Loucy (cell line): ENCODE measurements around the gene MST1R.

Experiments used
- H2AFZ ChIP-seq: fragments of 200-600 bp; sonication (generic); 2 replicates; pipeline ENCODE4 v1.6.0; 2016; ENCODE audit warnings: antibody characterized with exemption, mild to moderate bottlenecking, low read length, moderate library complexity
- H3F3A ChIP-seq: fragments of 200-600 bp; 2 replicates; pipeline ENCODE4 v1.6.0; 2016; ENCODE audit warnings: antibody characterized with exemption, low read depth, mild to moderate bottlenecking
- H3K27me3 ChIP-seq: fragments of 200-600 bp; sonication (generic); 2 replicates; pipeline ENCODE4 v1.6.1; 2014; ENCODE audit warnings: low read length, mild to moderate bottlenecking; ENCODE audit not compliant: insufficient read depth, poor library complexity, severe bottlenecking
- H3K36me3 ChIP-seq: fragments of 200-600 bp; sonication (generic); 2 replicates; pipeline ENCODE4 v1.6.1; 2016; ENCODE audit warnings: low read length; ENCODE audit not compliant: insufficient read depth
- H3K4me1 ChIP-seq: fragments of 200-600 bp; sonication (generic); 2 replicates; pipeline ENCODE4 v1.5.1; 2014; ENCODE audit warnings: low read length, mild to moderate bottlenecking; ENCODE audit not compliant: insufficient read depth, poor library complexity, severe bottlenecking
- H3K4me2 ChIP-seq: fragments of 200-600 bp; sonication (generic); 2 replicates; pipeline ENCODE4 v1.6.0; 2014; ENCODE audit warnings: antibody characterized with exemption, low read length, low read depth, mild to moderate bottlenecking; ENCODE audit not compliant: poor library complexity, severe bottlenecking
- H3K4me3 ChIP-seq: fragments of 200-600 bp; sonication (generic); 2 replicates; pipeline ENCODE4 v1.5.1; 2014; ENCODE audit warnings: low read length, mild to moderate bottlenecking, mixed read lengths; ENCODE audit not compliant: poor library complexity, severe bottlenecking
- H3K79me2 ChIP-seq: fragments of 200-600 bp; sonication (generic); 2 replicates; pipeline ENCODE4 v1.6.1; 2014; ENCODE audit warnings: low read length; ENCODE audit not compliant: insufficient read depth
- H3K9ac ChIP-seq: fragments of 200-600 bp; sonication (generic); 2 replicates; pipeline ENCODE4 v1.6.0; 2014; ENCODE audit warnings: mild to moderate bottlenecking, low read depth, low read length, moderate library complexity; ENCODE audit not compliant: poor library complexity, severe bottlenecking
- H3K9me2 ChIP-seq: fragments of 200-600 bp; sonication (generic); replicated peaks from 2 replicates; pipeline ENCODE4 v1.6.1; 2016; ENCODE audit warnings: low read depth, low read length, mixed read lengths
- H3K9me3 ChIP-seq: fragments of 200-600 bp; sonication (generic); 2 replicates; pipeline ENCODE4 v1.6.1; 2014; ENCODE audit warnings: mild to moderate bottlenecking, antibody characterized with exemption, low read length, low read depth; ENCODE audit not compliant: insufficient read depth
- H4K20me1 ChIP-seq: fragments of 200-600 bp; sonication (generic); 2 replicates; pipeline ENCODE4 v1.6.0; 2014; ENCODE audit warnings: antibody characterized with exemption, low read length, mild to moderate bottlenecking; ENCODE audit not compliant: insufficient read depth, poor library complexity, severe bottlenecking
- EZH2phosphoT487 ChIP-seq: fragments of 200-600 bp; IDR thresholded peaks from 2 replicates; pipeline ENCODE4 v1.6.1; 2018; ENCODE audit warnings: antibody characterized with exemption, mild to moderate bottlenecking, moderate library complexity, borderline replicate concordance
- TF ChIP-seq, protein P1 (sequence below): fragments of 200-600 bp; sonication (generic); conservative IDR thresholded peaks from 2 replicates; pipeline ENCODE4 v1.5.1; 2014; ENCODE audit warnings: mild to moderate bottlenecking, antibody characterized with exemption, low read length

Gene MST1R

DNA sequence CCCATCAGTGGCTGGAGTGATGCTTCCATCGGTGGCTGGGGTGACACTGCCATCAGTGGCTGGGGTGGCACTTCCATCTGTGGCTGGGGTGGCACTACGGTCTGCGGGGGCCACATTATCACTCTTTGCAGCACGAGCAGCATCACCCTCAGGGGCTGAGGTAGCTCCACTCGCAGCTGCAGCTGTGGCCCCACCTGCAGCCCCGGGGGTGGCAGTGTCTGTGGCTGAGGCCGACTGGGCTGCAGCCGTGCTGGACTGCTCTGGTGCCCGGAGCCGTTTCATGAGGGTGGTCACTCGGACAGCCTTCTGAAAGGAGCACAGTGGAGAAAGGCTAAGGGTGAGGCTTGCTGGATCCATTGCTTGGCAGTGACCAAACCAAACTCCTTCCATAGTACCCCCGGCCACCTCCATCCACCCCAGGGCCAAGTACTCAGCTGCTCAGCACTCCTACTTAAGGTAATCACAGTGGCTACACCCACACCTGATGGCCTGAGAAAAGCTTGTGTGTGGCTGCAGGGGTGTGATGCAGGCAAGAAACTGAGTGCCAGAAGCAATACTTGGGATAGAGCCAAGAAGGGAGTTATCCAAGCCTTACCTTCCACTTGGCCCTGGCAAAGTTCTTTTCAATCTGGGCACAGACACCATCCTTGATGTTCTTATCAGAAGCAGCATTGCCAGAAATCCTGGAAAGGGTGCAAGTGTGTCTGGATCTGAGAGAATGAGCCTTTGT is 43.9 kb downstream of the MST1R start:
- H2AFZ ChIP-seq = no peak overlapping the region
- no peaks in the 10 kb centered on the region for H3K9me3 ChIP-seq
- H3F3A ChIP-seq = no peaks in the 10 kb centered on the region
- no peaks in the 10 kb centered on the region for H3K9me2 ChIP-seq
- no peak for TF ChIP-seq EZH2phosphoT487
- TF ChIP-seq, protein P1, sequence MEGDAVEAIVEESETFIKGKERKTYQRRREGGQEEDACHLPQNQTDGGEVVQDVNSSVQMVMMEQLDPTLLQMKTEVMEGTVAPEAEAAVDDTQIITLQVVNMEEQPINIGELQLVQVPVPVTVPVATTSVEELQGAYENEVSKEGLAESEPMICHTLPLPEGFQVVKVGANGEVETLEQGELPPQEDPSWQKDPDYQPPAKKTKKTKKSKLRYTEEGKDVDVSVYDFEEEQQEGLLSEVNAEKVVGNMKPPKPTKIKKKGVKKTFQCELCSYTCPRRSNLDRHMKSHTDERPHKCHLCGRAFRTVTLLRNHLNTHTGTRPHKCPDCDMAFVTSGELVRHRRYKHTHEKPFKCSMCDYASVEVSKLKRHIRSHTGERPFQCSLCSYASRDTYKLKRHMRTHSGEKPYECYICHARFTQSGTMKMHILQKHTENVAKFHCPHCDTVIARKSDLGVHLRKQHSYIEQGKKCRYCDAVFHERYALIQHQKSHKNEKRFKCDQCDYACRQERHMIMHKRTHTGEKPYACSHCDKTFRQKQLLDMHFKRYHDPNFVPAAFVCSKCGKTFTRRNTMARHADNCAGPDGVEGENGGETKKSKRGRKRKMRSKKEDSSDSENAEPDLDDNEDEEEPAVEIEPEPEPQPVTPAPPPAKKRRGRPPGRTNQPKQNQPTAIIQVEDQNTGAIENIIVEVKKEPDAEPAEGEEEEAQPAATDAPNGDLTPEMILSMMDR = no peak
- no peaks in the 10 kb centered on the region for H3K27me3 ChIP-seq
- H3K4me2 ChIP-seq = no peak overlapping the region
- peaks cover 14% of the 10 kb centered on the region for H3K79me2 ChIP-seq
- no peak overlapping the region for H3K9ac ChIP-seq
- H3K4me3 ChIP-seq = no peak overlapping the region
- peaks cover 7% of the 10 kb centered on the region for H3K4me1 ChIP-seq
- H3K36me3 ChIP-seq = no peaks in the 10 kb centered on the region
- H4K20me1 ChIP-seq = no peaks in the 10 kb centered on the region

DNA sequence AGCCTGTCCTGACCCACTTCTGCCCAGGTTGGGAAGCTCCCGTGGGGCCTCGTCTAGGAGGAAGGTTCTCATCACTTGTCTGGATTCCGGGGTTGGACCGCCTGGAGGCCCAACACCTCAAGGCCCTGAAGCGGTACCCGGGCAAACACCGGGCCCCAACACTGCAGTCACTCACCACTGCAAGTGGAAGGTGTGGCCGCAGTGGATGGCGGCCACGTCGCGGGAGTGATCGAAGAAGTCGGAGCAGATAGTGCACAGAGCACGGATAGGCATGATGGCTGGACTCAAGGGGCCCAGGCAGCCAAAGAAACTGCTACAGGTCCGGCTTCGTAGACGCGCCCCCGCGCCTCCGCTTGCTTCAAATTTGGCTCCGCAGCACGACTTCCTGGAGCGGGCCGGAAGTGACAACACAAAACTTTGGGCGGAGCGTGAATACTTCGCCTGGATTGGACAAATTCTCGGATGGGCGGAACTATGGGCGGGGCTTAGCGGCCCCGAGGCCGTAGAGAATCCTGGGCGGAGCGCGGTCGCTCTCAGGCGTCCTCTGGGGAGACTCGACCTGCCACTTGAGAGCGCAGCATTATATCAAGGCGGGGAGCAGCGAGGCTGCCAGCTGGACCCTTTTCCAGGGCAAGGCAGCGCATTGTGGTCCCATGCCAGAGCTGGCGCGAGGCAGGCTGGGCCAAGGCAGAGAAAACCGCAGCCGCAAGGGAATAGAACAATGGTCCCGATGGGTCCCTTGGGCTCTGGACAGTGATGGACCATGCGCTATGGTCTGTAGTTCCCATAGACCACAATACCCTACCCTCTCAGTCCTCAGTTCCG is 47.3 kb downstream of the MST1R start, which contains the start of gene TRAIP:
TSS of gene TRAIP (minus strand) at position 384 of the 825 bp plus-strand sequence. CDS start at position 273, 111 bp downstream.
- TF ChIP-seq, protein P1 = no peak
- TF ChIP-seq EZH2phosphoT487 = no peak

DNA sequence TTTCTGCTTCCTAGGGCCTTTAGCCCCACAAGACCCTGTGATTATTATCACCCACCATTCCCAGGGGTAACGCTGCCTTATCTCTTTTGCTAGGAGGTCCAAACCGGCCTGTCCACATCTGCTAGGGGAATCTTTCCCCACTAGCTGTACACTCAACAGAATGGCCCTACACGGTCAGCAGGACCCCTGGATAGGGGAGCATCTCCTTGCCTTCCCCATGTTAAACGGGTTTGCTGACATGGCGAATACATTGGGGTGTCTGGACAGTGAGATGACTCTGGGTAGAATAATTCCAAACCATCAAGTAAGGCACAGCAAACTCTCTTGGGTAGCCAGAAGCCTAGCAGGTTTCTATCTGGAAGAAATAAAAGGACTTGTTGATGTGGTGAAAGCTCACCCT is 48.0 kb downstream of the MST1R start:
- no peaks in the 10 kb centered on the region for H3K36me3 ChIP-seq
- no peaks in the 10 kb centered on the region for H3K9me2 ChIP-seq
- H4K20me1 ChIP-seq = no peaks in the 10 kb centered on the region
- no peaks in the 10 kb centered on the region for H3F3A ChIP-seq
- no peaks in the 10 kb centered on the region for H3K9me3 ChIP-seq
- peaks cover 17% of the 10 kb centered on the region for H3K4me1 ChIP-seq
- TF ChIP-seq, protein P1 = no peak
- no peak for TF ChIP-seq EZH2phosphoT487
- no peak overlapping the region for H2AFZ ChIP-seq
- peak overlapping the region; percentile 89 for H3K4me3 ChIP-seq
- H3K79me2 ChIP-seq = peaks cover 31% of the 10 kb centered on the region
- H3K27me3 ChIP-seq = no peaks in the 10 kb centered on the region
- H3K4me2 ChIP-seq = peak overlapping the region; percentile 84
- H3K9ac ChIP-seq = peak overlapping the region; percentile 80

More for the DNA sequence above, 47.3 kb downstream of the MST1R start, which contains the start of gene TRAIP:
- H3F3A ChIP-seq = no peaks in the 10 kb centered on the region
- H3K36me3 ChIP-seq = no peaks in the 10 kb centered on the region
- H3K9me2 ChIP-seq = no peaks in the 10 kb centered on the region
- no peaks in the 10 kb centered on the region for H3K27me3 ChIP-seq
- no peaks in the 10 kb centered on the region for H4K20me1 ChIP-seq
- peaks cover 17% of the 10 kb centered on the region for H3K4me1 ChIP-seq
- H3K4me3 ChIP-seq = peak within 1 kb of the TSS; percentile 89
- H3K4me2 ChIP-seq = peak within 1 kb of the TSS; percentile 84
- H3K9ac ChIP-seq = peak within 1 kb of the TSS; percentile 80
- peaks cover 31% of the 10 kb centered on the region for H3K79me2 ChIP-seq
- H3K9me3 ChIP-seq = no peaks in the 10 kb centered on the region
- peak within 1 kb of the TSS; percentile 92 for H2AFZ ChIP-seq
